HG02610 (cell line): ENCODE data around the gene SYT11.
"Not testable (repeated sequence)": the region's sequence is repeated elsewhere in the genome, so short reads cannot be mapped to it uniquely, and the experiment has no call there.

Experiments used
- ATAC-seq: cut with Tn5 transposase; IDR thresholded peaks from one replicate; pipeline ENCODE4 v1.9.1; 2021; ENCODE audit warnings: mild to moderate bottlenecking, moderate library complexity; ENCODE audit not compliant: unreplicated experiment

Gene SYT11, protein sequence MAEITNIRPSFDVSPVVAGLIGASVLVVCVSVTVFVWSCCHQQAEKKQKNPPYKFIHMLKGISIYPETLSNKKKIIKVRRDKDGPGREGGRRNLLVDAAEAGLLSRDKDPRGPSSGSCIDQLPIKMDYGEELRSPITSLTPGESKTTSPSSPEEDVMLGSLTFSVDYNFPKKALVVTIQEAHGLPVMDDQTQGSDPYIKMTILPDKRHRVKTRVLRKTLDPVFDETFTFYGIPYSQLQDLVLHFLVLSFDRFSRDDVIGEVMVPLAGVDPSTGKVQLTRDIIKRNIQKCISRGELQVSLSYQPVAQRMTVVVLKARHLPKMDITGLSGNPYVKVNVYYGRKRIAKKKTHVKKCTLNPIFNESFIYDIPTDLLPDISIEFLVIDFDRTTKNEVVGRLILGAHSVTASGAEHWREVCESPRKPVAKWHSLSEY

DNA sequence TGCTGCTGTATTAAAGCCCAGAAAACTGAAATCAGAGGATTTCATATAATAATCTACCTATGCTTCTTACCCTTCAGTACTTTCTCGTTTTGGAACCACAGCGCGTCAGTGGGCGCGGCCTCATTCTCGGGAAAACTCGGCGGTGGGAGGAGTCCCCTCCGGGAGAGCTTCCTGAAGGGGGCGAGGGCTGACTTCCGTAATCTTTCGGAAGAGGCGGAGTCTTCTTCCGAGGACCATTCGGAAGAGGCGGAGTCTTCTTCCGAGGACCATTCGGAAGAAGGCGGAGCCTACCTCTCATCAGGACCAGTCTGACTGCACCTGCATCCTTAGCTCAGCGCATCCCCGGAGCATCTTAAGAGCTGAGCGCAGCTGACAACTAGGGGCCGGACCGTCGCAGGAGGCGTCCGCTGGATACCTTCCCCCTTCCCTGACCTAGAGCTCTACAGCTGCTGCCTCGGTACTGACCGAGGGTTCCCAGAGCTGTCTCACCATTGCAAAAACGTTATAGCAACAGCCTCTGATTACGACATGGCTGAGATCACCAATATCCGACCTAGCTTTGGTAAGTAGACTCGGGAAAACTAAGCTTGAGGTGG lies at the start of gene SYT11:
Gene SYT11, plus strand, starts transcription at position 334 of the 596 bp plus-strand sequence. Its CDS starts 195 bp downstream, at position 529.
- ATAC-seq = peak; percentile 64

DNA sequence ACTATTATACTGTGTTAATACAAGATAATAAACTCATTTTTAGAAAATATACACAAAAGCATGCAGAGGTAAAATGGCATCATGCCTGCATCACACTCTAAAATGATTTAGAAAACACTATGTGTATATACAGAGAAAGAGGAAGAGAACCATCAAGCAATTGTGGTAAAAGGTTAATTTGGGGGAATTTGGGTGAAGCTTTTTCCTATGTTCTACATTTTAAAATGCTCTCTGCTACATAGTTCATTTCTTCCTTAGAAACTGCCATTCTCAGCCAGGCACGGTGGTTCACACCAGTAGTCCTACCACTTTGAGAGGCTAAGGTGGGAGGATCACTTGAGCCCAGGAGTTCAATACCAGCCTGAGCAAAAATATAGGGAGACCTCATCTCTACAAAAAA lies 46.5 kb upstream of the SYT11 start:
- no peak for ATAC-seq

DNA sequence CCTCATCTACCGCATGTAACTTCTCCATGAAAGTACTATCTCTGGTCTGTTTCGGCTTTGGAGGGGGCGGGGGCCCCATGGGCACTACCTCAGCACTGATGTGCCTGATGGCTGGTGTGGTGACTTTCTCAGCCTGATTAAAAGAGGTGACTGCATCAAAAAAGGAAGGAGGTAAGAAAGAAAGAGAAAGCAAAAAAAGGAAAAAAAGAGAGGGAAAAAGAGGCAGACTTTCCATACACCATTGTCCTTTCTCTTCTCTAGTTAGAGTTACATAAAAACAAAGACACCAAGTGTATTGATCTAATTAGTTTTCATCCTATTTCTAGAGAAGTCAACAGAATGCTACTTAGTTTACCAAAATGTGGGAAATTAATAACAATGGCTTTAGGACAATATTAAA lies 45.7 kb upstream of the SYT11 start:
- no peak for ATAC-seq

DNA sequence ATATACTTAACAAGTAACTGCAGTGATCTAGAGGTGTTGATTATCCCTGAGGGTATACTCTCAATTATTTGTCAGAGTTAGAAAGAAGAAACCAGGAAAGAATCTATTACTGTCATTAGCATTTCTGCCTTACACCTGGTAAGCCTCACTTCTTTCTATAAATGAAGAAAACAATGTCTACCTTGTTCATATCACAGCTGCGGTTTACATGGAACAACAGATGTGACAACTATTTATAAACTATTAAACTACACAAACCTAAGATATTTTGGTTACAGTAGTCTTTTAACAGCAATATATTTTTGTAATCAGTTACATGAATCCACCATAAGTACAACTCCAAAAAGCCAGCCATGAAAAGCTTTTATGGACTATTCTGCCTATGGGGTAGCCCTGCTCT lies 43.0 kb upstream of the SYT11 start:
- no peak for ATAC-seq

DNA sequence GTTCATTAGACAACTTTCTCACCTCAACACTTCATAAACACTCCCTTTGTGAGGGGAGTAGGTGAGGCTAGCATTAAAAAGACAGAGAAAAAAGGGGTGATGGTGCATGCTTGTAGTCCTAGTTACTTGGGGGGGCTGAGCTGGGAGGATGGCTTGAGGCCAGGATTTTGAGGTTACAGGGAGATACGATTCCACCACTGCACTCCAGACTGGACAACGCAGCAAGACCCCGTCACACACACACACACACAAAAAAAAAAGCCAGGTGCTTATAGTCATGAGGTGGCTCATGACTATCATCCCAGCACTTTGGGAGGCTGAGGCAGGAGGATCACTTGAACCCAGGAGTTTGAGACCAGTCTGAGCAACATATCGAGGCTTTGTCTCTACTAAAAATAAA lies 31.9 kb upstream of the SYT11 start:
- no peak for ATAC-seq

DNA sequence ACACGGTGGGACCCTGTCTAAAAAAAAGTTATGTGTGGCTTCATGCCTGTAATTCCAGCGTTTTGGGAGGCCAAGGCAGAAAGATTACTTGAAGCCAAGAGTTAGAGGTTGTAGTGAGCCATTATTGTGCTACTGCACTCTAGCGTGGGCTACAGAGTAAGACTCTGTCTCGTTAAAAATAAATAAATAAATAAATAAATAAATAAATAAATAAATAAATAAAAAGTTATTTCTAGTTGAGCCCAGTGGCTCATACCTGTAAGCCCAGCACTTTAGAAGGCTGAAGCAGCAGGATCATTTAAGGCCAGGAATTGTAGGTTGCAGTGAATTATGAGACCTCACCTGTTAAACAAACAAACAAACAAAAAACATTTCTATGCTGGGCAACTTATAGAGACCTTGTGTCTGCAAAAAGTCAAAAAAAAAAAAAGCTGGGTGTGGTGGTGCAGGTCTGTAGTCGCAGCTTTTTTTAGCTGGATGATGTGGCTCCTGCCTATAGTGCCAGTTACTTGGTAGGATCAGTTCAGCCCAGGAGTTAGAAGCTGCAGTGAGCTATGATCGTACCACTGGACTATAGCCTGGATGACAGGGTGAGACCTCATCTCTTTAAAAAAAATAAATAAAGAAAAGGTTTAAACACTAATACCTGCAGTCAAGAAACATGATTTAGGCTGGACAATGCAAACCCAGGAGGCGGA lies 27.9 kb upstream of the SYT11 start:
- ATAC-seq = no peak

DNA sequence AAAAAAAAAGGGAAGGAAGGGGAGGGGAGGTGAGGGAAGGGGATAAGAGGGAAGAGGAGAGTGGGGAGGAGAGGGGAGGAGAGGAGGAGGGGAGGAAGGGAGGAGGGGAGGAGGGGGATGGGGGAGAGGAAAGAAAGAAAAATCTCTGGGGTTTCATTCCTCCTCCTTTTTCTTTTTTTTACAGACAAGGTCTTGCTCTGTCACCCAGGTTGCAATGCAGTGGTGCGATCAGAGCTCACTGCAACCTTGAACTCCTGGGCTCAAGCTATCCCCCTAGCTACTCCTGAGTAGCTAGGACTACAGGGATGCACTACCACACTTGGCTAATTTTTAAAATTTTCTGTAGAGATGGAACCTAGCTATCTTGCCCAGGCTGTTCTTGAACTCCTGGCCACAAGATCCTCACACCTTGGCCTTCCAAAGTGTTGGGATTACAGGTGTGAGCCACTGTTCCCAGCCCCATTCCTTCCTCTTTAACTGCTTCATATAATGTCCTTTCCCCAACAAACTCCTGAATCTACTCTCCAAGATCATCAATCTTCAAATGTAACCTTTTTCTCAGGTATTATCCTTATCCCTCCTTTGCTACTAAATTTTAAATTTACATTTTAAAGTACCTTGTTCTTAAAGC lies 25.6 kb upstream of the SYT11 start:
- no peak for ATAC-seq

DNA sequence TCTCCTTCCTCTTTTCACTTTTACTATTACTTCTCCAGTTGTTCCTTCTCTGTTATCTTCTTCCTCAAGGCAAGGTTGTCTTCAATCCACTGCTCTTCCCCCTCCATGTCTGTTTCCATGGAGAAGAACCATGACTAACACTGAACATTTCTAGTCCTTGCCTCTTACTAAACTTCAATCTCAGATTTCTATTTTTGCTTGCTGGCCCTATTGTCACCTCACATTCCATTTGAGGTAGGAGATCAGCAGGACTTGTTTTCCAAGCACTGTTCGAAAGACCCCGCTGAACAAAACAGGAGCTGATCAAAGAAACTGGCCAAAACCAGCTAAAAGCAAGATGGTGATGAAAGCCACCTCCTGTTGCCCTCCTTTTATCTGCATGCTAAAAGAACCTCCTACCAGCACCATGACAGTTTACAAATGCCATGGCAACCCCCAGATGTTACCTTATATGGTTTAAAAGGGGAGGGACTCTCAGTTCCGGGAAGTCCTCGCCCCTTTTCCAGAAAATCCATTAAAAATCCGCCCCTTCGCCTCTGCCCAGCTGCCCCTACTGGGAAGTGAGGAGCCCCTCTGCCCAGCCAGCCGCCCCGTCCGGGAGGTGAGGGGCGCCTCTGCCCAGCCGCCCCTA lies 25.0 kb upstream of the SYT11 start:
- no peak for ATAC-seq

DNA sequence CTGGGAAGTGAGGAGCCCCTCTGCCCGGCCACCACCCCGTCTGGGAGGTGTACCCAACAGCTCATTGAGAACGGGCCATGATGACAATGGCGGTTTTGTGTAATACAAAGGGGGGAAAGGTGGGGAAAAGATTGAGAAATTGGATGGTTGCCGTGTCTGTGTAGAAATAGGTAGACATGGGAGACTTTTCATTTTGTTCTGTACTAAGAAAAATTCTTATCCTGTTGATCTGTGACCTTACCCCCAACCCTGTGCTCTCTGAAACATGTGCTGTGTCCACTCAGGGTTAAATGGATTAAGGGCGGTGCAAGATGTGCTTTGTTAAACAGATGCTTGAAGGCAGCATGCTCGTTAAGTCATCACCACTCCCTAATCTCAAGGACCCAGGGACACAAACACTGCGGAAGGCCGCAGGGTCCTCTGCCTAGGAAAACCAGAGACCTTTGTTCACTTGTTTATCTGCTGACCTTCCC lies 24.4 kb upstream of the SYT11 start:
- ATAC-seq = not testable (repeated sequence)

DNA sequence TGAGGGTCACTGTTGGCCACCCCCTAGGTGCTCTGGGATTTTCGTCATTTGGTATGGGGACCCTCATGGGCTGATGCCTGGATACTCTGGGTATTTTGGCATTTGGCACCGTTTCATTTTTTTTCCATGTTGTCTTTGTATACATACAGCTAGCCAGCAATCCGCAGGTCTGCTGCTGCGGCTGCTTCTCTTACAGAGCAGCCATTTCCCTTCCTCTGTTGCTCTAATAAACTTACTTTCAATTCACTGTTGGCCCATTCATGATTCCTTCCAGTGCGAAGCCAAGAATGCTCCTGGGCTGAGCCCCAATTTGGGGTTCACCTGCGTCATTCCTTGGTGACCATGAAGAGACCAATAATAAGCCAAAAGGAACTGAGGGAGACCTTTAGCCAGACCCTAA lies 23.8 kb upstream of the SYT11 start:
- no peak for ATAC-seq

DNA sequence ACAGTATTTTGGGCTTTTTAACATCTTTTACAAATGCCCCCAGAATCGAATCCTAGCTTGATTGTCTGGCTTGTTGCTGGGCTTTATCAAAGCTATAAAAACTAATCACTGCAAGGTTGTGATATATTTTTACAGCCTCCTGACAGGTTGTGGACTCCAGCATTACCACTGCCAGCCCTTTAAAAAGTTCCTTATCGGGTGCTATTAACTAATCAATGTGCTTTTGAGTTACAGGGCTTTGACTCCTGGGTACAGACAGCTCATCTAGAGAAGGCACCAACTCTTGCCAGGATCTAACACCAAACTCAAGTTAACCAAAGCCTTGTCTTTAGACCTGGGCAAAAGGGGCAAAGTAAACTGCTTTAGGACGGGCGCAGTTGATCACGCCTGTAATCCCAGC lies 19.0 kb upstream of the SYT11 start:
- no peak for ATAC-seq

DNA sequence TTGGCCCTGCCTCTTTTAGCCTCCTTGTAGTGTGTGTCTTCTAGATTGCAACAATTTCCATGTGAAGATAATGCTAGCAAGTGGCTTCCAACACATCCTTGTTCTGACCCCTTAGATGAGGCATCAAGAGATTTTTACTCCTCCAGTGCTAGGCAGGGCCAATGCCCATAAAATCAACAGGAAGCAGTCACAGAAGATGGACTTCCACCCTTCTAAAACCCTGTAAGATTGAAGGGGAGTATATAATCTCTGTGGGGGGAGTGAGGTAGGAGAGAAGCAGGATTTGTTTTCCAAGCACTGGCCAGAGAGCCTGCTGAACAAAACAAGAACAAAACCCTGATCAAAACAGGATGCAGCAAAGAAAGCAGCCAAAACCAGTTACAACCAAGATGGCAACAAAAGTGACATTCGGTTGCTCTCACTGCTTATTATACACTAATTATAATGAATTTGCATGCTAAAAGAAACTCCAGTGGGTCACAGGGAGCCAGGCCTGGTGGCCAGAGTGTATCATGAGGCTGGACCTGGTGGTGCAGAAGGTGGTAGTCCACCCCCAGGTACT lies 14.4 kb upstream of the SYT11 start:
- no peak for ATAC-seq

DNA sequence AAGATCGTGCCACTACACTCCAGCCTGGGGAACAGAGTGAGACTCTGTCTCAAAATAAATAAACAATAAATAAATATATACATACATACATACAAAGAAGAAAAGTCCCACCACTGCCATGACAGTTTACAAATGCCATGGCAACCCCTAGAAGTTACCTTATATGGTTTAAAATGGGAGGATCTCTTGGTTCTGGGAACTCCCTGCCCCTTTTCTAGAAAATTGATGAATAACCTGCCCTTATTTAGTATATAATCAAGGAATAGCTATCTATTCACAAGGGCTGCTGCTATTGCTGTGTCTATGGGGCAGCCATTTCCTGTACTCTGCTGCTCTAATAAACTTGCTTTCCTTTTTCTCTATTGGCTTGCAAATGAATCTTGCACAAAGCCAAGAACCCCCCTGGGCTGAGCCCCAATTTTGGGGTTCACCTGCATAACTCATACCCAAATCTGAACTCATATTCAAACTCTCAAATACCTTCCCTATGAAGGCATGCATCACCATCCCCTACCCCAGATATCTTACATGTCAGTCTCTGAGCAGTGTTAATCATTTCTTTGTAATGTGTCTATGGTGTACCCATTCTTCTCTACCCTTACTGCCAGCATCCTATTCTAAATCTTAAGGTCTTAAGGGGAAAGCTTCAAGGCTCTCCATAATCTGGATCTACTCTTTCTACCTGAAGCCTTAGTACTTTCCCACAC lies 11.4 kb upstream of the SYT11 start:
- no peak for ATAC-seq

DNA sequence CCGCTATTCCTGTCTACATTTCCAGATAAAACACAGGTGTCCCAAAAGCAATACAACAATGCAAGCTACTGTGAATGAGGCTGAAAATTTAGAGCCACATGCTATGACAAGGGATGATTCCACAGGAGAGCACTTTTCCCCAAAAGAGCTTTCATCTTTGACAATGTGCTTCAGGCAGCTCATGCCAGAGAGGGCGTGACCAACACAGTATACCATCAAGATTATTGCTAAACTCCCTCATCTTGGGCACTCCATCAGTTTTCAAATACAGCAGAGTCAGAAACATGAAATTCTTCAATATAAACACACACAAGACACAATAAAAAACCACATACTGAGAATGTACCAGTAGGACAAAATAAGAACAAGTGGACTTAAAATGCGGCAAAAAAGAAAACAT lies 9.0 kb upstream of the SYT11 start:
- ATAC-seq = no peak

DNA sequence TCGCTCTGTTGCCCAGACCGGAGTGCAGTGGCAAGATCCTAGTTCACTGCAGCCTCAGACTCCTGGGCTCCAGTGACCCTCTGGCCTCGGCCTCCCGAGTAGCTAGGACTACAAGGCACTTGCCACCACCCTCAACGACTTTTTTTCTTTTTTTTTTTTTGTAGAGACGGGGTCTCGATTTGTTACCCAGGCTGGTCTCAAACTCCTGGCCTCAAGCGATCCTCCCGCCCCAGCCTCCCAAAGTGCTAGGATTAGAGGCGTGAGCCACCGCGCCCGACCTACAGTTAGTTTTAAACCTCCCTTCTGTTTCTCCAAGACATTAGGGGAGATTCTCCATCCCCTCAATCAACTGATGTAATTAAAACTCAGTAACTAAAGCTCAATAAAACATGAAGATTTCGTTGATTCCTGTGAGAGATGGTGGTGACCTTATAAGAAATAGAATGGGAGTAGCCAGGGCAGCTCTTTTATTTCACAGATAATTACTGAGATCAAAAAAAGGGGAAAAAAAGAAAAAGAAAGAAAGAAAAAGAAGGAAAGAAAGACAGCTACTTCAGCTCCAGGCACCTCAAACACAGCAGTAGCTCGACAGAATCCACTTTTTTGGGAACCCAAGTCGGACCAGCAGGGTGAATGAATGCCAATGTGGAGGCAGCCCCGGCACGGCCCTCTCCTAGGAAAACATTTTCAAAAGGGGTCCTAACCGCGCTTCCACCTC lies 3.0 kb upstream of the SYT11 start:
- ATAC-seq = no peak

DNA sequence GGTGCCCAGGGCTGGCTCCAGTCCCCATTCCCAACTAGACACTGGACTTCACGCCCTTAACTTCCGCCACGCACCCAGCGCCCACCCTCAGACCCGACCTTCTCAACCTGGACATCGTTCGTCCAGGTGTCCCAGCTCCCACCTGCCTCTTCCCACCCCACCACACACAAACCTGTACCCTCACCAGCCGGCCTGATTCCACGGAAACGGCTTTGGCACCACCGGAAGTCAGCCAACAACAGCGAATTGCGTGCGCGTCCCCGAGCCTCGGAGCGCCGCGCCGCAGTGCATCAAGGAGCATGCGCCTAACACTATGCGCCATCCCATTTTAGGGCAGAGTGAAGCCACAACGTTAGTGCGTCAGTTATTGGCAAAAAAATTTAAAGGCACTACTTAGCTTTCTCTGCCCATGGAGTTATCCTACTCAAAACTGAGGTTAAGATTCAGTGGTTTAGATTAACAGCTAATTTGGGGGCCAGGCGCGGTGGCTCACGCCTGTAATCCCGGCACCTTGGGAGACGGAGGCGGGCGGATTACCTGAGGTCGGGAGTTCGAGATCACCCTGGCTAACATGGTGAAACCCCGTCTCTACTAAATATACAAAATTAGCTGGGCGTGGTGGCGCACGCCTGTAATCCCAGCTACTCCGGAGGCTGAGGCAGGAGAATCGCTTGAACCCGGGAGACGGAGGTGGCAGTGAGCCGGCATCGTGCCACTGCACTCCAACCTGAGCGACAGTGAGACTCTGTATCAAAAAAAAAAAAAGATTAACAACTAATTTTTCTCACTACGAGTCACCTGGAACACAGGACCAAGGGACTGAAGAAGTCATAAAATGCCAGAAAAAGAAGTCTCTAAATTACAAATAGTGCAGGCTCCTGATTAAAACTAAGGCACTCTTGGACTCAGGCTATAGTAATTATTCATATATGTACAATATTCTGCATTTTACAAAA lies 2.1 kb upstream of the SYT11 start, which contains the start of gene GON4L:
Gene GON4L, minus strand, starts transcription at position 240 of the 956 bp plus-strand sequence. CDS start 3,434 bp downstream, outside the sequence.
- peak; percentile 63 for ATAC-seq

DNA sequence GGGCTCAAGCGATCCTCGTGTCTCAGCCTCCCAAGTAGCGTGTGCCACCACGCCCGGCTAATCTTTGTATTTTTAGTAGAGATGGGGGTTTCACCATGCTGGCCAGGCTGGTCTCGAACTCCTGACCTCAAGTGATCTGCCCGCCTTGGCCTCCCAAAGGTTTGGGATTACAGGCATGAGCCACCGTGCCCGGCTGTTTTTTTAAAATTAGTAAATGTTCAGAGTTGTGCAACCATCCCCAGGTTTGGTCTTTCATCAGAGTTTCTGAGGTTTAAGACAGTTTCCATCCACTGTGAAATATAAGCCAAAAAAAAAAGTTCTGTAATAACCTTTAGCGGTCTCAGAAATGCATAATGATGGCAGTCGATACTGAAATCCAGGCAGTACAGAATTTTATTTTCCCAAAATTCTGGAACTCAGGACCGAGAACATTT lies 550 bp upstream of the SYT11 start:
- no peak for ATAC-seq
